ENCODE measurements around the gene LEKR1. TPM values are rescaled to one million over a fixed set of nuclear protein-coding genes. Genes with fewer than 3 reads are reported as not detected.
A peak's percentile ranks its signal among the peaks of the same experiment; 100 is the strongest.

LEKR1 gene
- total RNA-seq, 1 donor from 2014 or later = 1.8 TPM

DNA sequence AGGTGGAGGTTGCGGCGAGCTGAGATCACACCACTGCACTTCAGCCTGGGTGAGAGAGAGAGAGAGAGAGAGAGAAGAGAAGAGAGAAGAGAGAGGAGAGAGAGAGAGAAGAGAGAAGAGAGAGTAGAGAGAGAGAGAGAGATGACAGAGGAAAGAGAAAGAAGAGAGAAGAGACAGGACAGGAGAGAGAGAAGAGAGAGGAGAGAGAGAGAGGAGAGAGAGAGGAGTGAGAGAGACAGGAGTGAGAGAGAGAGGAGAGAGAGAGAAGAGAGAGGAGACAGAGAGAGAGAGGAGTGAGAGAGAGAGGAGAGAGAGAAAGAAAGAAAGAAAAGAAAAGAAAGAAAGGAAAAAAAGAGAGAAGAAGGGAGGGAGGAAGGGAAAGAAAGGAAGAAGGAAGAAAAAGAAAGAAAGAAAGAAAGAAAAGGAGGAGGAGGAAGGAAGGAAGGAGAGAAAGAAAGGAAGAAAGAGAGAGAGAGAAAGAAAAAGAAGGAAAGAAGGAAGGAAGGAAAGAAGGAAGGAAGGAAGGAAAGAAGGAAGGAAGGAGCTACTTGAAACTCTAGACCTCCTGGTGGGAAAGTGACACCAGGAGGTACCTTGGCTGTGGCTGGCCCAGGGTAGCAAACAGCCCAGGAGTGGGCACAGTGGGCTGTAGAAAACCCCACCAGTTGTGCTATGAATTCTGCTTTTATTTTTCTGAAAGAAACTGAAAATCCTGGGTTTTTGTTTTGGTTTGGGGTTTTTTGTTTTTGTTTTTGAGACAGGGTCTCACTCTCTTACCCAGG lies 245.8 kb downstream of the LEKR1 start:
- no peaks in the 10 kb centered on the region for H3K36me3 Mint-ChIP-seq (ENCODE audit: low read depth)
- H3K9me3 Mint-ChIP-seq = no peaks in the 10 kb centered on the region
- no peak overlapping the region for H3K27ac Mint-ChIP-seq (ENCODE audit: unreplicated experiment)
- TF ChIP-seq, protein P1, sequence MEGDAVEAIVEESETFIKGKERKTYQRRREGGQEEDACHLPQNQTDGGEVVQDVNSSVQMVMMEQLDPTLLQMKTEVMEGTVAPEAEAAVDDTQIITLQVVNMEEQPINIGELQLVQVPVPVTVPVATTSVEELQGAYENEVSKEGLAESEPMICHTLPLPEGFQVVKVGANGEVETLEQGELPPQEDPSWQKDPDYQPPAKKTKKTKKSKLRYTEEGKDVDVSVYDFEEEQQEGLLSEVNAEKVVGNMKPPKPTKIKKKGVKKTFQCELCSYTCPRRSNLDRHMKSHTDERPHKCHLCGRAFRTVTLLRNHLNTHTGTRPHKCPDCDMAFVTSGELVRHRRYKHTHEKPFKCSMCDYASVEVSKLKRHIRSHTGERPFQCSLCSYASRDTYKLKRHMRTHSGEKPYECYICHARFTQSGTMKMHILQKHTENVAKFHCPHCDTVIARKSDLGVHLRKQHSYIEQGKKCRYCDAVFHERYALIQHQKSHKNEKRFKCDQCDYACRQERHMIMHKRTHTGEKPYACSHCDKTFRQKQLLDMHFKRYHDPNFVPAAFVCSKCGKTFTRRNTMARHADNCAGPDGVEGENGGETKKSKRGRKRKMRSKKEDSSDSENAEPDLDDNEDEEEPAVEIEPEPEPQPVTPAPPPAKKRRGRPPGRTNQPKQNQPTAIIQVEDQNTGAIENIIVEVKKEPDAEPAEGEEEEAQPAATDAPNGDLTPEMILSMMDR (conservative IDR thresholded peaks at IDR 0.05) = no peak
- DNase-seq (ENCODE audit: low read depth, low spot score) = no peak
- H3K4me3 Mint-ChIP-seq = no peak overlapping the region
- H3K4me1 Mint-ChIP-seq = peaks cover 15% of the 10 kb centered on the region
- no peaks in the 10 kb centered on the region for H3K27me3 Mint-ChIP-seq (ENCODE audit: low read depth)

GRCh38 chr3:157073810-157074209 lies 247.7 kb downstream of the LEKR1 start:
- Mint-ChIP-seq H3K4me1 (peaks cover 33% of the 10 kb centered on the region), H3K27me3 (ENCODE audit: low read depth) (no peaks in the 10 kb centered on the region), H3K27ac (ENCODE audit: unreplicated experiment) (no peak overlapping the region), H3K4me3 (no peak overlapping the region), H3K9me3 (no peaks in the 10 kb centered on the region), H3K36me3 (ENCODE audit: low read depth) (no peaks in the 10 kb centered on the region)
- no peak for DNase-seq (ENCODE audit: low read depth, low spot score)
- TF ChIP-seq, protein P1 (conservative IDR thresholded peaks at IDR 0.05) = no peak

GRCh38 chr3:157074490-157074889 lies 248.3 kb downstream of the LEKR1 start:
- TF ChIP-seq, protein P1 (conservative IDR thresholded peaks at IDR 0.05) = no peak
- Mint-ChIP-seq H3K4me1 (peaks cover 34% of the 10 kb centered on the region), H3K9me3 (no peaks in the 10 kb centered on the region), H3K27ac (ENCODE audit: unreplicated experiment) (no peak overlapping the region), H3K4me3 (no peak overlapping the region), H3K36me3 (ENCODE audit: low read depth) (no peaks in the 10 kb centered on the region), H3K27me3 (ENCODE audit: low read depth) (no peaks in the 10 kb centered on the region)
- DNase-seq (ENCODE audit: low read depth, low spot score) = no peak

DNA sequence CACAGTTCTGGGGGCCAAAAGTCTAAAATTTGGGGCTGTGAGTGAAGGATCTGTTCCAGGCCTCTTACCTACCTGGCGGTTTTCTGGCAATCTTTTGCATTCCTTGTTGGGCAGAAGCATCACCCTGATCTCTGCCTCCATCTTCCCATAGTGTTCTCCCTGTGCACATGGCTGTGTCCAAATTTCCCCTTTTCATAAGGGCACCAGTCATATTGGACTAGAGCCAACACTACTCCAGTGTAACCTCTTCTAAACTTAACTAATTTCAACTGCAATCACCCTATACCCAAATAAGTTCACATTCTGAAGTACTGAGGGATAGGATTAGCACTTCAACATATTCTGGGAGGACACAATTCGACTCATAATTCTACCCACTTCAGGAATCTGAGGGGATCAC lies 248.8 kb downstream of the LEKR1 start:
- Mint-ChIP-seq H3K27me3 (ENCODE audit: low read depth) (no peaks in the 10 kb centered on the region), H3K4me3 (no peak overlapping the region), H3K9me3 (no peaks in the 10 kb centered on the region), H3K36me3 (ENCODE audit: low read depth) (no peaks in the 10 kb centered on the region), H3K4me1 (peaks cover 39% of the 10 kb centered on the region), H3K27ac (ENCODE audit: unreplicated experiment) (no peak overlapping the region)
- DNase-seq (ENCODE audit: low read depth, low spot score) = no peak
- TF ChIP-seq, protein P1 (conservative IDR thresholded peaks at IDR 0.05) = no peak

GRCh38 chr3:157075693-157076420 lies 249.7 kb downstream of the LEKR1 start:
- peak overlapping the region; percentile 37 for H3K27ac Mint-ChIP-seq (ENCODE audit: unreplicated experiment)

More at GRCh38 chr3:157075693-157076420, 249.7 kb downstream of the LEKR1 start:
- H3K4me3 Mint-ChIP-seq = no peak overlapping the region
- no peak for DNase-seq (ENCODE audit: low read depth, low spot score)
- no peaks in the 10 kb centered on the region for H3K9me3 Mint-ChIP-seq
- peaks cover 48% of the 10 kb centered on the region for H3K4me1 Mint-ChIP-seq
- no peaks in the 10 kb centered on the region for H3K36me3 Mint-ChIP-seq (ENCODE audit: low read depth)
- TF ChIP-seq, protein P1 (conservative IDR thresholded peaks at IDR 0.05) = no peak
- no peaks in the 10 kb centered on the region for H3K27me3 Mint-ChIP-seq (ENCODE audit: low read depth)

Data from neural crest cell (in vitro differentiated cells).